Lower lobe of right lung (tissue), 2 donors: Measurements from ENCODE around the gene TOR1A. TPM values are rescaled to one million over a fixed set of nuclear protein-coding genes. Genes with fewer than 3 reads are reported as not detected.

ENCODE experiments used
- ATAC-seq, 2 donors: fragments of 200-7000 bp; cut with Tn5 transposase; one replicate each; pipeline ENCODE4 v1.9.1; 2020 to 2022; ENCODE audit warnings: mild to moderate bottlenecking in 2 of 2, moderate library complexity in 2 of 2
- DNase-seq: peaks from one replicate; pipeline ENCODE4 v3.0.0-alpha.2; 2020
- H3K27ac ChIP-seq: fragments of 200-600 bp; one replicate; pipeline ENCODE4 v1.8.0; 2022
- H3K27me3 ChIP-seq: fragments of 200-600 bp; one replicate; pipeline ENCODE4 v1.8.0; 2022; ENCODE audit warnings: low read depth
- H3K36me3 ChIP-seq: fragments of 200-600 bp; one replicate; pipeline ENCODE4 v1.8.0; 2022; ENCODE audit warnings: mild to moderate bottlenecking
- H3K4me1 ChIP-seq: fragments of 200-600 bp; one replicate; pipeline ENCODE4 v1.8.0; 2022
- H3K4me3 ChIP-seq: fragments of 200-600 bp; one replicate; pipeline ENCODE4 v1.8.0; 2022; ENCODE audit warnings: mild to moderate bottlenecking
- H3K9me3 ChIP-seq: fragments of 200-600 bp; one replicate; pipeline ENCODE4 v1.8.0; 2022
- CTCF ChIP-seq: fragments of 200-600 bp; IDR thresholded peaks from one replicate; pipeline ENCODE4 v1.8.0; 2022; ENCODE audit warnings: antibody characterized with exemption, mild to moderate bottlenecking
- intact Hi-C: fragments of 100-400 bp; cut with DNase I; formaldehyde crosslinking; loops from one replicate; pipeline ENCODE4 v1.11.0; 2022
- total RNA-seq: library from RNA; stranded (reverse); fragmentation: NEBNext Ultra II Directional; extraction: Animal tissue kit (Norgen Biotek cat#: 25700); gene quantifications from one replicate; pipeline ENCODE4 v1.2.1, GENCODE V29; 2021
- donor health status: DM: no; HTN: yes; CAD: no; lungs with severe emphysema.

Gene TOR1A
- total RNA-seq, 1 donor from 2014 or later, result 34.6 TPM

- DNase-seq, result no peak
- H3K4me3 ChIP-seq, result no peak overlapping the region
- no peak for ATAC-seq
- no peaks in the 10 kb centered on the region for H3K27me3 ChIP-seq
- no peak for TF ChIP-seq CTCF
- H3K4me1 ChIP-seq, result peaks cover 25% of the 10 kb centered on the region
- no peak overlapping the region for H3K27ac ChIP-seq
- intact Hi-C loops, result no loop called here
- H3K36me3 ChIP-seq, result no peaks in the 10 kb centered on the region
- H3K9me3 ChIP-seq, result no peaks in the 10 kb centered on the region
Measured at GRCh38 chr9:129840034-129840433, 16.1 kb upstream of the TOR1A start.

GRCh38 chr9:129839324-129840023, 15.5 kb upstream of the TOR1A start:
- no peak for TF ChIP-seq CTCF
- Histone ChIP-seq H3K4me1 (peaks cover 25% of the 10 kb centered on the region), H3K27me3 (no peaks in the 10 kb centered on the region), H3K9me3 (no peaks in the 10 kb centered on the region), H3K36me3 (no peaks in the 10 kb centered on the region), H3K4me3 (no peak overlapping the region), H3K27ac (no peak overlapping the region)
- ATAC-seq (no peak), DNase-seq (no peak)
- intact Hi-C loops, result no loop called here

GRCh38 chr9:129838707-129839259, 14.8 kb upstream of the TOR1A start:
- H3K27me3 ChIP-seq, result no peaks in the 10 kb centered on the region
- no peak for ATAC-seq
- no peak for TF ChIP-seq CTCF
- no peaks in the 10 kb centered on the region for H3K36me3 ChIP-seq
- intact Hi-C loops, result no loop called here
- H3K27ac ChIP-seq, result no peak overlapping the region
- H3K4me1 ChIP-seq, result peaks cover 32% of the 10 kb centered on the region
- H3K4me3 ChIP-seq, result no peak overlapping the region
- H3K9me3 ChIP-seq, result no peaks in the 10 kb centered on the region
- DNase-seq, result no peak

- DNase-seq, result no peak
Measured at GRCh38 chr9:129836311-129837007, 12.5 kb upstream of the TOR1A start.

GRCh38 chr9:129835860-129836223, 11.9 kb upstream of the TOR1A start:
- Histone ChIP-seq H3K4me3 (peak overlapping the region; percentile 76), H3K27ac (peak overlapping the region; percentile 88), H3K4me1 (peaks cover 36% of the 10 kb centered on the region), H3K9me3 (no peaks in the 10 kb centered on the region), H3K36me3 (peaks cover 26% of the 10 kb centered on the region), H3K27me3 (no peaks in the 10 kb centered on the region)
- ATAC-seq (peak in 1 of 2 donors; percentile 2), DNase-seq (no peak)
- no peak for TF ChIP-seq CTCF
- intact Hi-C loops, result no loop called here

More at GRCh38 chr9:129836311-129837007, 12.5 kb upstream of the TOR1A start:
- no peak for TF ChIP-seq CTCF
- Histone ChIP-seq H3K9me3 (no peaks in the 10 kb centered on the region), H3K27ac (peak overlapping the region; percentile 88), H3K4me1 (peaks cover 36% of the 10 kb centered on the region), H3K27me3 (no peaks in the 10 kb centered on the region), H3K4me3 (peak overlapping the region; percentile 76), H3K36me3 (peaks cover 20% of the 10 kb centered on the region)
- intact Hi-C loops, result no loop called here
- no peak for ATAC-seq
